Neural crest cell (in vitro differentiated cells): Measurements from ENCODE around the gene COL24A1. TPM values are rescaled to one million over a fixed set of nuclear protein-coding genes. Genes with fewer than 3 reads are reported as not detected.
"Not testable (repeated sequence)": the region's sequence is repeated elsewhere in the genome, so short reads cannot be mapped to it uniquely, and the experiment has no call there.

Experiments used
- DNase-seq: peaks from one replicate; pipeline ENCODE4 v3.0.0; 2021; ENCODE audit warnings: low read depth, mixed read lengths, low spot score
- H3K27ac Mint-ChIP-seq: one replicate; pipeline ENCODE4 v1.8.0; 2021; ENCODE audit warnings: mild to moderate bottlenecking, mixed read lengths; ENCODE audit not compliant: unreplicated experiment
- H3K27me3 Mint-ChIP-seq: 2 replicates; pipeline ENCODE4 v1.8.0; 2021; ENCODE audit warnings: low read depth, mild to moderate bottlenecking, mixed read lengths
- H3K36me3 Mint-ChIP-seq: 2 replicates; pipeline ENCODE4 v1.8.0; 2021; ENCODE audit warnings: low read depth, mild to moderate bottlenecking, mixed read lengths
- H3K4me1 Mint-ChIP-seq: 2 replicates; pipeline ENCODE4 v1.8.0; 2021; ENCODE audit warnings: mixed read lengths
- H3K4me3 Mint-ChIP-seq: one replicate; pipeline ENCODE4 v1.8.0; 2021; ENCODE audit warnings: mild to moderate bottlenecking, mixed read lengths
- H3K9me3 Mint-ChIP-seq: 2 replicates; pipeline ENCODE4 v1.8.0; 2021; ENCODE audit warnings: mixed read lengths
- total RNA-seq: library from RNA; stranded (reverse); gene quantifications from 2 replicates; pipeline ENCODE4 v1.2.1, GENCODE V29; 2021
- TF ChIP-seq, protein P1 (sequence below): fragments of 200-600 bp; sonication (generic); conservative IDR thresholded peaks from 2 replicates; pipeline ENCODE4 v1.5.0; 2021; ENCODE audit warnings: antibody characterized with exemption, mild to moderate bottlenecking

COL24A1 gene
- total RNA-seq, 1 donor from 2014 or later = 0.35 TPM

DNA sequence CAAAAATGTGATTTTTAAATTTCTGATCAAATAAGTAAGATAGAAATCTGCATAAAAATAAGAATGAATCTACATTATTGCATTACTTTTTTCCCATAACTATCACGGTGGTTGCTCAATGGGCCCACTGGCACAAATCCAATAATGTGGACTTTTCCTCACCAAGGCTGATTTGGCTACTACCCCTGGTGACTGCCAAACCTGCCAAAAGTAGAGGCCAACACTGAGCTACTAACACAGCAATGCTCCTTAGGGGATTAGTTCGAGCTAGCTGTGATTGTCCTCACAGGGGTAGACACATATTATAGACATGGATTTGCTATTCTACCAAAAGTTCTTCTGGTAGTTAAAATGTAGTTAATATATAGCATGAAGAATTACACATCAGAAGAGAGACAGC lies 340.7 kb downstream of the COL24A1 start:
- no peak overlapping the region for H3K27ac Mint-ChIP-seq
- no peaks in the 10 kb centered on the region for H3K27me3 Mint-ChIP-seq
- H3K4me1 Mint-ChIP-seq = no peaks in the 10 kb centered on the region

DNA sequence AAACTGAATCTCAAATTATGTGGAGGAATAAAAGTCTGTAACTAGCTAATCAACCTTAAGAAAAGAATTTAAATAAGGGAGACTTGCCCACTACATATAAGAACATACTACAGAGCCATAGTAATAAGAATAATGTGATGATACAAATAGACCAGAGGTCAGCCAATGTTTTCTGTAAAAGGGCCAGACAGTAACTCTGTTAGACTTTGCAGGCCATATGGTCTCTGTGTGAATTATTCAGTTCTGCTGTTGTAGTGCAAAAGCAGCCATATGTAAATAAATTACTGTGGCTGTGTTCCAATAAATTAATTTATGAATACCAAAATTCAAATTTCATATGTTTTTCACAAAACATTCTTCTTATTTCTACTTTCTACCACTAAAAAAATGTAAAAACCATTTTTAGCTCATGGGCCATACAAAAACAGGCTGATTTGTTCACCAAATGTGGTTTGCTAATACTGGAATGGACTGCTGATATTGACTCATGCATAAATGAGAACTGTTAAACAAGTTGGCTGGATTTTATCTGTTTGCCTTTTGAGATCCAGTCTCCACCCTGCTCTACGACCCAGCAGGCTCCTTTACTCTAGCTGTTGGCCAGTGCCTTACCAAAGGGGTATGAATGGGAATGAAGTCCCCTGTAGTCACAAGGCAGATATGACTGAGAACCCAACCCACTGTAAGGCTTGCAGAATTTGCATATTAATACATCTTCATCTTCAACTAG lies 350.2 kb downstream of the COL24A1 start:
- no peak overlapping the region for H3K27ac Mint-ChIP-seq
- H3K27me3 Mint-ChIP-seq = no peaks in the 10 kb centered on the region
- no peaks in the 10 kb centered on the region for H3K4me1 Mint-ChIP-seq
- no peaks in the 10 kb centered on the region for H3K36me3 Mint-ChIP-seq
- no peak overlapping the region for H3K4me3 Mint-ChIP-seq
- TF ChIP-seq, protein P1, sequence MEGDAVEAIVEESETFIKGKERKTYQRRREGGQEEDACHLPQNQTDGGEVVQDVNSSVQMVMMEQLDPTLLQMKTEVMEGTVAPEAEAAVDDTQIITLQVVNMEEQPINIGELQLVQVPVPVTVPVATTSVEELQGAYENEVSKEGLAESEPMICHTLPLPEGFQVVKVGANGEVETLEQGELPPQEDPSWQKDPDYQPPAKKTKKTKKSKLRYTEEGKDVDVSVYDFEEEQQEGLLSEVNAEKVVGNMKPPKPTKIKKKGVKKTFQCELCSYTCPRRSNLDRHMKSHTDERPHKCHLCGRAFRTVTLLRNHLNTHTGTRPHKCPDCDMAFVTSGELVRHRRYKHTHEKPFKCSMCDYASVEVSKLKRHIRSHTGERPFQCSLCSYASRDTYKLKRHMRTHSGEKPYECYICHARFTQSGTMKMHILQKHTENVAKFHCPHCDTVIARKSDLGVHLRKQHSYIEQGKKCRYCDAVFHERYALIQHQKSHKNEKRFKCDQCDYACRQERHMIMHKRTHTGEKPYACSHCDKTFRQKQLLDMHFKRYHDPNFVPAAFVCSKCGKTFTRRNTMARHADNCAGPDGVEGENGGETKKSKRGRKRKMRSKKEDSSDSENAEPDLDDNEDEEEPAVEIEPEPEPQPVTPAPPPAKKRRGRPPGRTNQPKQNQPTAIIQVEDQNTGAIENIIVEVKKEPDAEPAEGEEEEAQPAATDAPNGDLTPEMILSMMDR = no peak
- DNase-seq = no peak
- H3K9me3 Mint-ChIP-seq = peaks cover 5% of the 10 kb centered on the region

More for the DNA sequence above, 340.7 kb downstream of the COL24A1 start:
- TF ChIP-seq, protein P1 = no peak
- Mint-ChIP-seq H3K4me3 (no peak overlapping the region), H3K9me3 (no peaks in the 10 kb centered on the region), H3K36me3 (no peaks in the 10 kb centered on the region)
- DNase-seq = no peak

DNA sequence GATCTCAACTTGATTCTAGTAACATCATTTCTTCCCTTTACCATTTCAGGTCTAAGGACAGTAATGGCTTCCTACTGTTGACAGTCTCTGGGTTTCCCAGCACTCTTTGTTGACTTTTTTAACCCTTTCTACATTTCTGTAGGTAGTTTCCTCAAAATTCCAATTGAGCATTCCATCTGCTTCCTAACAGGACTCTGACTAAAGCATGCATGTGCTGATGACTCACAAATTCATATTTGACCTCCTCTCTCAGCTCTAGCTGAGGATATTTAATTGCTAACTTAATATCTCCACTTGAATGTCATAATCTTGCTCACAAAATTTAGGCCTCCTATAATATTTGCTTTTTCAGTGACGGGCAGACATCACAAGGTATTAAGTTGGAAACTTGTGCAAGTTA lies 355.1 kb downstream of the COL24A1 start:
- H3K36me3 Mint-ChIP-seq = no peaks in the 10 kb centered on the region
- no peaks in the 10 kb centered on the region for H3K27me3 Mint-ChIP-seq
- H3K4me1 Mint-ChIP-seq = no peaks in the 10 kb centered on the region
- H3K4me3 Mint-ChIP-seq = no peak overlapping the region
- H3K9me3 Mint-ChIP-seq = no peaks in the 10 kb centered on the region
- TF ChIP-seq, protein P1 = no peak
- DNase-seq = no peak
- no peak overlapping the region for H3K27ac Mint-ChIP-seq

DNA sequence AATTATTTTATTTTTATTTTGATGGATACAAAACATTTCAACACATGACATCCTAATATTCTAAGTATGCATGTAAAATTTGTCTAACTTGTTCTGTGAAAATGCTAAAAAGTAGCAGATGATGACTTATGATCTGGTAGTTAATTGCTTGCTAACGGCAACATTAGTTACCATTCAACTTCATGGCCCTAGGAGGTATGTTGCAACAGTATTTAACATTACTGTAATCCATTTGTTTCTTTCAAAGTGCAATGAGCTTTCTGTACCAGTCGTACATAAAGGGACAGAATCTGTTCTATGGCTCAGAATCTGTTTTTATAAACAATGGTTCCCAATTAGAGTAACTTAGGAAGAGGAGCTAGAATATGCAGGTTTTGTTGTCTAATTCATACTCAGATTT lies 356.8 kb downstream of the COL24A1 start:
- DNase-seq = no peak
- Mint-ChIP-seq H3K4me3 (no peak overlapping the region), H3K4me1 (no peaks in the 10 kb centered on the region), H3K27ac (no peak overlapping the region), H3K9me3 (no peaks in the 10 kb centered on the region), H3K27me3 (no peaks in the 10 kb centered on the region), H3K36me3 (no peaks in the 10 kb centered on the region)
- TF ChIP-seq, protein P1 = no peak

DNA sequence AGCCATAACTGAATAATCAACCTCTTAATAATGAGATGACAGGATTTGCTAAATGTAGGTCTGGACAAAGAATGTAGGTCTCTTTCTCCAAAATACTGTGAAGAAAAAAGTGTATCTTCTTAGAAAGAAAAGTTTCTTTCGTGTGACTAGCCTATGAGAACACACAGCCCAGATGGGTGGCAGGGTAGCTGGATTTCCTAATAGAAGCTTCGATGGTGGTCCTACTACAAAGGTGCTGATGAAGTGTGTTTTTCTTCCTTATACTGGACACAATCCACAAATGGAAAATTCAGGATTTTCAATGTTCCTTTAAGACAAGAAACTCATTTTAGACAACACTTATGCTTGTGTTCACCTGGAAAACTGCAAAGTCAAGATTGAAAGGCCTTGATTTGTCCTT lies 358.2 kb downstream of the COL24A1 start:
- H3K27ac Mint-ChIP-seq = no peak overlapping the region
- no peaks in the 10 kb centered on the region for H3K36me3 Mint-ChIP-seq
- H3K9me3 Mint-ChIP-seq = no peaks in the 10 kb centered on the region
- no peaks in the 10 kb centered on the region for H3K4me1 Mint-ChIP-seq
- TF ChIP-seq, protein P1 = no peak
- no peak for DNase-seq
- H3K27me3 Mint-ChIP-seq = no peaks in the 10 kb centered on the region
- H3K4me3 Mint-ChIP-seq = no peak overlapping the region

DNA sequence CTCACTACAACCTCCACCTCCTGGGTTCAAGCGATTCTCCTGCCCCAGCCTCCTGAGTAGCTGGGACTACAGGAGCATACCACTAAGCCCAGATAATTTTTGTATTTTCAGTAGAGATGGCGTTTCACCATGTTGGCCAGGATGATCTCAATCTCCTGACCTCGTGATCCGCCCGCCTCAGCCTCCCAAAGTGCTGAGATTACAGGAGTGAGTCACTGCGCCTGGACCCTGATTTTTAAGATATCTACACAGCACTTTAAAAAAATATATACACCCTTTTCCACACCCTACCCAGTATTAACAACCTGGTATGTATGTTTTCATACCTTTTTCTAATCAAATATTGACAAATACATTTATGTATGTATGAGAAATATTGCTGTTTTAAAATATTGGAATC lies 379.6 kb downstream of the COL24A1 start:
- not testable (repeated sequence) for H3K9me3 Mint-ChIP-seq, H3K4me3 Mint-ChIP-seq, H3K27ac Mint-ChIP-seq, DNase-seq, H3K4me1 Mint-ChIP-seq, H3K27me3 Mint-ChIP-seq, H3K36me3 Mint-ChIP-seq
